GM10266 (cell line): ENCODE measurements around the gene MRC2.

ENCODE experiments used
- DNase-seq: peaks from one replicate; pipeline ENCODE4 v3.0.0; 2012; ENCODE audit errors: extremely low spot score
- CTCF ChIP-seq: IDR thresholded peaks from 2 replicates; pipeline ENCODE4 v1.5.1; 2012; ENCODE audit warnings: mild to moderate bottlenecking, low read depth; ENCODE audit not compliant: control insufficient read depth, insufficient read depth; ENCODE audit errors: missing control alignments

MRC2 gene

GRCh38 chr17:62700964-62701705 is 73.7 kb downstream of the MRC2 start:
- DNase-seq = no peak
- no peak for TF ChIP-seq CTCF

- TF ChIP-seq CTCF = no peak
- DNase-seq = no peak
These were observed 74.2 kb downstream of the MRC2 start for GRCh38 chr17:62701706-62702085.

GRCh38 chr17:62702746-62703260 is 75.3 kb downstream of the MRC2 start:
- TF ChIP-seq CTCF = no peak
- DNase-seq = no peak

- no peak for DNase-seq
- TF ChIP-seq CTCF = no peak
These were observed 75.8 kb downstream of the MRC2 start for GRCh38 chr17:62703261-62703775.

GRCh38 chr17:62703776-62704380 is 76.4 kb downstream of the MRC2 start:
- peak; percentile 95 for TF ChIP-seq CTCF
- peak; percentile 85 for DNase-seq

- DNase-seq = no peak
These were observed 77.0 kb downstream of the MRC2 start for GRCh38 chr17:62704381-62704971.

More at GRCh38 chr17:62704381-62704971, 77.0 kb downstream of the MRC2 start:
- no peak for TF ChIP-seq CTCF
